Measurements from ENCODE around the gene PDZD4. TPM values are rescaled to one million over a fixed set of nuclear protein-coding genes. Genes with fewer than 3 reads are reported as not detected.

The PDZD4 gene
- total and polyA plus RNA-seq, 8 donors = 2.1 to 11.1 (median 5.2) TPM

DNA sequence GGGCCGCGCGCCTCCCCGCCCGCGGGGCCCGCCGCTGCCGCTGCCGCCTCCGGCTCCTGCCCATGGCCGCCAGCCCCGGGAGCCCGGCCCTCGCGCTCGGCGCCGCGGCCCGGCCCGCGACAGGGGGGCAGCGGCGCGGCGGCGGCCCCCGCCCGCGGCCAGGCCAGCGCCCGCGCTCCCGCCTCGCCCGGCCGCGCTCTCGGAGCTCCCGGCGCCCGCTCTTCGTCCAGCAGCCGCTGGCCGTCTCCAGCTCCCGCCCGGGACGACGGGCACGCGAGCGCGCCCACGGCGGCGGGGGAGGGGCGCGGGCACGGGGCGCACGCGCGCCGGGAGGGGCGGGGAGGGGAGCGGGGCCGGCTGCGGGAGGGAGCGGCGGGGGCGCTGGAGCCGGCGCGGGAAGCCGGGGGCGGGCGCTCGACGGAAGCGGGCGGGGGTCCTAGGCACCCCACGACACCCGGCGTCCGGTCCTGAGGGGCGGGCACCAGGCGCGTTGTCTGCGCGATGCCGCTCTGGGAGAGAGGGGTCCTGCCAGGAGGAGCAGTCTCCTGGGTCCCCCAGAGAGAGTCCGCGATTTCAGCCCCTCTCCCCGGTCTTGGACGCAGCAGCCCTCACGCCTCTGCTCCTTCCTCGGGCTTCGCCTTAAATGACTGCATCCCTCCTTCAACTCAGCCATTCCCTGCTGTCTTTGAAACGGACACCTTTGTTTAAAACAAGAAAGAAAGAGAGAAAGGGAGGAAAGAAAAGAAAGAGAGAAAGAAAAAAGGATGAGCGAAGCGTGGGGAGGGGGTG is 490 bp upstream of the PDZD4 start:
- Histone ChIP-seq H3K4me1 (peaks cover 4 to 25% (median 24%) of the 10 kb centered on the region in 4 donors), H3K27ac (no peak overlapping the region), H3K4me3 (peak overlapping the region; percentile 46 to 55 (median 50)), H3K36me3 (no peaks in the 10 kb centered on the region), H3K9me3 (peaks cover 0 to 26% (median 5%) of the 10 kb centered on the region in 4 donors), H3K27me3 (peaks cover 0 to 52% (median 43%) of the 10 kb centered on the region in 3 donors)
- DNase-seq = peak in 1 of 2 donors; percentile 30
- TF ChIP-seq POLR2AphosphoS5 (IDR thresholded peaks at IDR 0.05) = no peak
- TF ChIP-seq, protein P1, sequence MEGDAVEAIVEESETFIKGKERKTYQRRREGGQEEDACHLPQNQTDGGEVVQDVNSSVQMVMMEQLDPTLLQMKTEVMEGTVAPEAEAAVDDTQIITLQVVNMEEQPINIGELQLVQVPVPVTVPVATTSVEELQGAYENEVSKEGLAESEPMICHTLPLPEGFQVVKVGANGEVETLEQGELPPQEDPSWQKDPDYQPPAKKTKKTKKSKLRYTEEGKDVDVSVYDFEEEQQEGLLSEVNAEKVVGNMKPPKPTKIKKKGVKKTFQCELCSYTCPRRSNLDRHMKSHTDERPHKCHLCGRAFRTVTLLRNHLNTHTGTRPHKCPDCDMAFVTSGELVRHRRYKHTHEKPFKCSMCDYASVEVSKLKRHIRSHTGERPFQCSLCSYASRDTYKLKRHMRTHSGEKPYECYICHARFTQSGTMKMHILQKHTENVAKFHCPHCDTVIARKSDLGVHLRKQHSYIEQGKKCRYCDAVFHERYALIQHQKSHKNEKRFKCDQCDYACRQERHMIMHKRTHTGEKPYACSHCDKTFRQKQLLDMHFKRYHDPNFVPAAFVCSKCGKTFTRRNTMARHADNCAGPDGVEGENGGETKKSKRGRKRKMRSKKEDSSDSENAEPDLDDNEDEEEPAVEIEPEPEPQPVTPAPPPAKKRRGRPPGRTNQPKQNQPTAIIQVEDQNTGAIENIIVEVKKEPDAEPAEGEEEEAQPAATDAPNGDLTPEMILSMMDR (IDR thresholded peaks at IDR 0.05) = no peak
- no peak for TF ChIP-seq POLR2A (IDR thresholded peaks at IDR 0.05)
- no peak for TF ChIP-seq EP300 (IDR thresholded peaks at IDR 0.05)
- 5 to 29% (median 21%) methylated on average over 5 to 53 of the region's 102 CpGs for WGBS, 5 donors
- intact Hi-C loops (cut with DNase I; ENCODE audit: low total_unique reads) = no loop called here

DNA sequence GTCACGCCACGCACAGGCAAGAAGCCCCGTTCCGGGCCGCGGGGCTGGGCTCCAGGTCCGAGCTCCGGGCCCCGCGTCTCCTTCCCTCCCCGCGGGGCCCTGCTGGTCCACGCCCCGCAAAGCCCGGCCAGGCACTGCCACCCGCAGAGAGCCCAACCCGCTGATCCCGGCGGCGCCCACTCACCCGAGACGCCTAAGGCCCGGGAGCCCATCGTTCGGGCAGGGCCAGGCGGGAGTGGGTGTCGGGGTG is 870 bp downstream of the PDZD4 start:
- Histone ChIP-seq H3K9me3 (peaks cover 0 to 26% (median 5%) of the 10 kb centered on the region in 4 donors), H3K4me3 (peak overlapping the region; percentile 46 to 55 (median 50)), H3K27me3 (peaks cover 0 to 56% (median 43%) of the 10 kb centered on the region in 3 donors), H3K36me3 (no peaks in the 10 kb centered on the region), H3K4me1 (peaks cover 4 to 25% (median 24%) of the 10 kb centered on the region in 4 donors), H3K27ac (peak overlapping the region in 1 of 5 donors; percentile 42)
- DNase-seq = peak in 1 of 2 donors; percentile 22
- intact Hi-C loops (cut with DNase I; ENCODE audit: low total_unique reads) = no loop called here
- 0 to 29% (median 1%) methylated on average over 2 to 21 of the region's 27 CpGs; no CpG with 5 or more reads in 1 of the 5 donors for whole genome bisulfite sequencing, 5 donors
- TF ChIP-seq, protein P1 (IDR thresholded peaks at IDR 0.05) = no peak

DNA sequence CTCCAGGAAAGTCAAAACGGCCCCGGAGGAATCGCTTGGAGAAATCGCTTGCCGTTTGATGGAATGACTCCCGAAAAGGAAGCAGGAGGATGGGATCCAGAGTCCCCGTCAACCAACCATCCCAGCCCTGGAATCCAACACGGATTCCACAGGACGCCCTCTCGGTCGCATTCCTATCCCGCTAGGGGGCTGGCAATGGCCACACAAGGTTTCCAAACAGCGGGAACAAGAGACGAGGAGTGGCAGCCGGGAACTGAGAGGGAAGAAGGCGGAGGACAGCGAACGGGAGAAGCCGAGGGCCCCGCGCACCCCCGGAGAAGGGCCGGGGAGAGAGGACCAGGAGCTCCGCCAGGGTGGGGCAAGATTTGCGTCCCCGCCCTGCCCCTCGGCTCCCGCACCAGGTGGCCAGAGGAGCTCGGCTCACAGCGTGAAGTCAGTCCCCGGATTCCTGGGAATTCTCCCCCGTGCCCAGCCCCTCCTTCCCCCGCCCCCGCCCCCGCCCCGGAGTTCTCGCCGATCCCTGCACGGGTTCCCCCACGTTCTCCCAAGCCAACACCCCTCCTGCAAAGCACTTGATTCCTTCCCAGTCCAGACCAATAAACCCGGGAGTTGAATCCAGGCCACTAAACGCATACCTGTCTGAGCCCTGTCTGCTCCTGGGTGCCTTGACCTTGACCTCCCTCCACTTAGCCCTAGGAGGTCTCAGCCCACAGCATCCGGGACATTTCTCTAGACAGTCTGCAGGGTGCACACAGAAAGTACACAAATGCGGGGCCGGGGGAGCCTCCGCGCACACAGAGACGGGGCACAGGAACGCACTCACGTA is 1.4 kb downstream of the PDZD4 start:
- WGBS, 5 donors = 9 to 25% (median 13%) methylated on average over 28 to 50 of the region's 50 CpGs
- Histone ChIP-seq H3K4me1 (peaks cover 4 to 25% (median 24%) of the 10 kb centered on the region in 4 donors), H3K9me3 (peaks cover 0 to 26% (median 5%) of the 10 kb centered on the region in 4 donors), H3K36me3 (no peaks in the 10 kb centered on the region), H3K27me3 (peaks cover 0 to 62% (median 43%) of the 10 kb centered on the region in 3 donors), H3K27ac (peak overlapping the region in 1 of 5 donors; percentile 42), H3K4me3 (peak overlapping the region; percentile 46 to 55 (median 50))
- DNase-seq = no peak
- no peak for TF ChIP-seq POLR2AphosphoS5 (IDR thresholded peaks at IDR 0.05)
- no peak for TF ChIP-seq POLR2A (IDR thresholded peaks at IDR 0.05)
- TF ChIP-seq EP300 (IDR thresholded peaks at IDR 0.05) = no peak
- TF ChIP-seq, protein P1 (IDR thresholded peaks at IDR 0.05) = no peak
- intact Hi-C loops (cut with DNase I; ENCODE audit: low total_unique reads) = no loop called here

DNA sequence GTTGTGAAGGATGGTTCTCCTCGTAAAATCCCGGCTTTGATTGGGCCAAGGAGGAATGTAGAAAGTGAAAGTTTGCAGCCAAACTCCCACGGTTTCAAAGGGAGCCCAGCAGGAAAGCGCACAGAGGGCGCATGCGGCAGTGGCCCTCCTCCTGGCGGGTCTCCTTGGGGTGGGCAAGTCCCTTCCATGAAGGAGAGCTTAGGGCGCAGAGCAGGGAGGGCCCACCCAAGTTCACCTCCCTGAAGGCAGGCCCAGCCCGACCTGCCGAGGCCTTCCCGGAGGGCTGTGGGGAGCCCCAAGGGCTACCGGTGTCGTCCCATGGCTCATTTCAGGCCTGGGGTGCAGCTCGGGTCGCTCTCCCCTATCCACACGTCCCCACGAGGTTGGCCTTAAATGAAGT is 2.0 kb downstream of the PDZD4 start:
- Histone ChIP-seq H3K4me3 (peak overlapping the region; percentile 46 to 55 (median 50)), H3K27me3 (peaks cover 0 to 62% (median 43%) of the 10 kb centered on the region in 3 donors), H3K27ac (peak overlapping the region in 1 of 5 donors; percentile 42), H3K4me1 (peaks cover 4 to 25% (median 24%) of the 10 kb centered on the region in 4 donors), H3K36me3 (no peaks in the 10 kb centered on the region), H3K9me3 (peaks cover 0 to 26% (median 5%) of the 10 kb centered on the region in 4 donors)
- TF ChIP-seq, protein P1 (IDR thresholded peaks at IDR 0.05) = no peak
- TF ChIP-seq POLR2A (IDR thresholded peaks at IDR 0.05) (no peak), EP300 (IDR thresholded peaks at IDR 0.05) (no peak), POLR2AphosphoS5 (IDR thresholded peaks at IDR 0.05) (no peak)
- 30 to 34% (median 31%) methylated on average over 17 of the region's 17 CpGs; no CpG with 5 or more reads in 1 of the 5 donors for WGBS, 5 donors
- DNase-seq = no peak
- intact Hi-C loops (cut with DNase I; ENCODE audit: low total_unique reads) = no loop called here

Data from stomach (tissue), 9 donors.